ENCODE data around the gene TMEM238L.

The TMEM238L gene

DNA sequence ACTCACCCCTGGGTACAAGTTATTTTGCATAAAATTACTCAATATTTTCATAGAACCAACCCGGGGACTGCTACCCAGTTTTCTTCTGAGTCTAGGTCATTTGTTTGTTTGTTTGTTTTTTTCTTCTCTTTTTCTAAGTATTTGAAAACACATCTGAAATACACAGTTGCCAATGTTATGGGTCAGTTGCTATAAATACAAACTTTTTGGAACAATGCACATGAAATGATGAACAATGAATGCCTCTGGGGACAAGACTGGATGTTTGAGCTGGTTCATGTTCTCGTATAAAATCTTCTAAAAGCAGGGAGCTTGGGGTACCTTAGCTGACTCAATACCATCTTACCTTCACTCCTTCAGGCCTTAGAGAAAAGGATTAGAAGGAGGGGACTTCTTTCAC lies 30.5 kb downstream of the TMEM238L start:
- no peak for DNase-seq (ENCODE audit: low read depth)

DNA sequence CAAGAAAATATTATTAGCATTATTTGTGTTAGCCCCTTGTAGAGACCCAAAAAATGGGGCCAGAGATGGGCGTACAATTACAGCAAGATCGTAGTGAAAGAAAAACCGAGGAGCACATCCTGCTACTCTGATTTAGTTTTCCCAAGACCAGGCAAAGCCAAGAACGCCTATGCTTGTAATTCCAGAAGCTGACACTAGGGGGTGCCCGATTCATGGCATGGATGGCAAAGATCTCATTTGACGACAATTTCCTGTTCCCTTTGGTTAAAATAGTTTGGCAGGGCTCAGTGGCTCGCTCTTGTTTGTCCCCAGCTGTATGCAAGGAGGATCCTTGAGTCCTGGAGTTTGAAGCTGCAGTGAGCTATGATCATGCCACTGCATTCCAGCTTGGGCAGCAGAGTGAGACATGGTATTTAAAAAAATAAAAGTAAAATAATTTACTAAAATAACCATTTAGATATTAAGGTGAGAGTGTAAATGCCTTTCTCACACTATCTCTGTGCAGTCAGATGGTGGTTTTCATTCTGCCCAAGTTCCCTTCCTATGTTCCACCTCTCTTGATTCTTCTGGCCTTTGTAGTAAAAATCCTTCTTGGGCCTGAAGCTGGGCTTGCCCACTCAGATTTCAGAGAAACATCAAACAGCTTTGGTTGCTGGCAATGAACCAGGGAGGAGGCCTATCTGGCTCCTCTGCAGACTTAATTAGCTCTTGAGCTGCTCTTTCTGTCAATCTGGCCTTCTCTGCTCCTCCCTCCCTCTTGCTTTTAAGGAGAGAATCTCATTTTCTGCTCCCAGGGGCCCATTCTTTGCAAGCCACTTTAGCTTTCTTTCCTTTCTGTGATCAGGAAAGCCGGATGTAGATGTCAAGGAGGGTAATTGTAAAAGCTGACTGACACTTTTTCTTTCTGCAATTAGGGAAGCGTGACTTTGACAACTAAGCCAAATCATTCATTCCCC lies 31.2 kb downstream of the TMEM238L start:
- DNase-seq (ENCODE audit: low read depth), result no peak

DNA sequence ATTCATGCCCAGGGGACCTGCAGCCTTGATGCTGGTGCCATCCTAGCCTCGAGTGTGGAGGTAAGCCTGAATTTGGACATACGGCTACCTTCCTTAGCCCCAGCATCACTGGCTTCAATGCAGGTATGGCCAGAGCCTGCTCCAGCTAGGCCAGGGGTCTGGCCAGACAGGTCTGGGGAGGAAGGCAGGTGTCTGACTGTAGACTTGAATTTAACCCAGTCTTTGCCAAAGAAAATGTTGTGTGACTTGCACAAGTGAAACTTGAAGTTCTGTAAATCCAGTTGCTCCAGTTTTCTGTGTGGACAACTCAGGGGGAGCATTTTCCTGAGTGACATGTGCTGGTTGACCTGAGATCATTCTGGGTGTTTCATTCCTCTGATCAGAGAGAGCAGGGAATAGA lies 32.8 kb downstream of the TMEM238L start:
- DNase-seq (ENCODE audit: low read depth), result no peak

DNA sequence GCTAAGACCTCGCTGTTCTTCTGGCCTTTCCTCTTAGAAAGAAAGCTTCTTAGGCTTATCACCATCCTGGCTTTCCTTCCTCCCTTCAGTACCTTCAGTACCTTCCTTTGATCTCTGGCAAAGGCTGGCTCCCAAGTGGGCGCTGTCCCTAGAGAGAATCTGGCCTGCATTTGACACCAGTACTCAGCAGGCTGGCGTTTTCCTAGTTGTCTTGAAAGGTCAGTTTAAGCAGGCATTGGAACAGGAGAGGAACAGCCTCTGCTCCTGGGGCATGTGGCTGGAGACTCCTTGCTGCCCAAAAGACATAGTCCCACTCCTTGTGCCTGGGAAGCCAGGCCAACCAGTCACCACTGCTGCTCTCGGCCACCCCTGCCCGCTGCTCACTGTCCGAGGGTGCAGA lies 34.1 kb downstream of the TMEM238L start:
- DNase-seq (ENCODE audit: low read depth), result no peak

DNA sequence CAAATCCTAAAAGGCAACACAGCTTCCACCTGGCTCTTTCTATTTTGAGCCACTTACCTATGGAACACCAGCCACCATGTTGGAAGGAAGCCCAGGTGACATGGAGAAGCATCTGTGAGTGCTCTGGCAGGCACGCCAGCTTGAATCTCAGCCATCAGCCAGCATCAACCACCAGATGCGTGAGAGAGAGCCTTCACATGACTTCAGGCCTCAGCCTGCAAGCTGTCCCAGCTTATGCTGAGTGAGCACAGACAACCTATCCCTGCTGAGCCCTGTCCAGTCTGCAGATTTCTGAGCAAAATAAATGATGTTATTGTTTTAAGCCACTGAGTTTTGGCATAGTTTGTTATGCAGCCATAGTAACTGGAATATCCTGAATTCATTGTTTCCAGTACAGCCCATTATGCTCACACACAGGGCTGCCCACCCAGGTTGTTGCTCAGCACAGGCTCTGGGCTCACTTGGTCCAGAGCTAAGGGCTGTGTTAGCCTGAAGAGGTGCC lies 35.1 kb downstream of the TMEM238L start:
- DNase-seq (ENCODE audit: low read depth), result no peak

DNA sequence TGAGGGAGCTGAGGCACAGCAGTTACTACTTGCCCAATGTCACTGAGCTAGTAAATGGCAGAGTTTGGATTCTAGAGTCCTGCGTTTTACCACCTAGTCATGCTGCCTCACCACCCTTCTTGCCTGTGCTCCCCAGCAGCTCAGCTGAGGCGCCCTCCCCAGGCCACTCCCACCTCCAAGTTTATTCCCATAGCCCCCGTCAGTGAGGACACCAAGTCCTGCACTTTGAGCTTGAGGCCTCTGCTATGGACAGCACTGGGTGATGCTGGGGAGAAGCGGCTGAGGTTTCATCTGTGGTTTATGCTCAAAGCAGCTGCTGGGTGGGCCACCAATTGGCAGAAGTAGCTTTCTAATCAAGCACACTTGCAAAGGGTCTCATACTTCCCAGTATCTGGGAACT lies 36.7 kb downstream of the TMEM238L start:
- DNase-seq (ENCODE audit: low read depth), result no peak

DNA sequence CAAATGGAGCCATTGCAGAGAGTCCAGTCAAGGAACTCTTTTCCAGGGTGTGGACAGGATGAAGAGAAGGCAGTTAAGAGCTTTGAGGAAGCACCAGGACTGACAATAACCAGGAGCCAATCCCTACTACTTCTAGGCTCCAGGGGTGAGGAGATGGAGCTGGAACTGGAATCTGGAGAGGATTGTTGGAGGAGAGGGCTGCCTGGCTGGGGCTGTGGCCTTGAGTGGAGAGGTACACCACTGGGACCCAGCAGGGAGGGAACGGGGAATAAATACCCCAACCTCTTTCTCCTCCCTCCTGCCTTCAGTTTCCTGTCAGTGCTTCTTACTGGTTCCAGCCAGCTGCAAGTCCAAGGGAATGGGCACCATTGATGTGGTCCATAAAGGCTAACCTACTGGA lies 41.9 kb downstream of the TMEM238L start:
- no peak for DNase-seq (ENCODE audit: low read depth)

DNA sequence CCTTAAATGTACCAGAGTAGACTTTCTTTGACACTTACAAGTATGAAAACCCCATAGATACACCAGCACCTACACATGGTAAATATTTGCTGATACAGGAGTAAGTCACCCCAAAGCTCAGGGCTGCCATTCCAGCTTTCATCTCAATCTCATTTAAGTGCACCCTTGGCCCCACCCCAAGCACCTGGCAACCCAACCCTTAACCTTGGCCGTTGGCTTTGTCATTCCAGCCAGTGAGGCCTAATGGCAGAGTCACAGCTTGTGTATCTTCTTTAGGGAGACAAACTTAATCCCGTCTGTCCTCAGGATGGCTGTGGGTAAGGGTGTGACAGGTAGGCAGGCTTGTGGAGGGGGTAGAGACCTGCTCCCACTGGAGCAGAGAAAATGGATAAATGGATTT lies 42.6 kb downstream of the TMEM238L start:
- no peak for DNase-seq (ENCODE audit: low read depth)

DNA sequence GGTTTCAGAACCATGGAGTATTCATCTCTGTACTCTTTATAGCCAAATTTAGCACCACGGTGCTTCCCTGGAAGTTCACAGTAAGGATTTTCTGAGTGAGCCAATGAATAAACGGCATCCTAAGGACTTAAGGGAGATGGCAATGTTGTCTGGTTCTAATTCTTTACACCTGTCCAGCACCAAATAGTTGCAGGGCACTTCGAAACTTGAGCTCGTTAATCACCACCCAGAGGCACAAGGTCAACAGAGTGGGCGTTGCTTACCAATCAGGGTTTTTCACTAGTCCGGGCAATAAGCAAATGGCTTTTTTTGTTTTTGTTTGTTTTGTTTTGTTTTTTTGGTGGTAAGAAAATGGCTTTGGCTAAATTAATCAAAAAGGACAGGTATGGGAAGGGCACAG lies 45.8 kb downstream of the TMEM238L start:
- no peak for DNase-seq (ENCODE audit: low read depth)

DNA sequence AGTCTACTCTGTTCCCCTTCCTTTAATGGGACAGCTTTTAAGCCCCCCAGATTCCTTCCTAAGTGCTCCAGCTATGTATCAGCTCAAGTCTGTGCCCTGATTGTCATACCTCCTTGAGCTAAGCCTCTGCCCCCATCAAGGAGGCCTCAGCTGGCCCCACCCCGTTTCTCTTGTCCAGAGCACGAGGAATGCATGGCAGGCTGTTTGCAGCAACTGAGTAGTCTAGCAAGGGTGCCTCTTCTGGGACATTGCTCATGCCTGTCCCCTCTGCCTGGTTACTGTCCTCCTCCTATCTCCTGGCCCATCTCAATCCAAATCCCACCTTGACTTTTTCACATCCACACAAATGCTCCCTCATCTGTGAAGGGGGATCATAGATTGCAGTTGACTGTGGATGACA lies 46.3 kb downstream of the TMEM238L start:
- DNase-seq (ENCODE audit: low read depth), result no peak

DNA sequence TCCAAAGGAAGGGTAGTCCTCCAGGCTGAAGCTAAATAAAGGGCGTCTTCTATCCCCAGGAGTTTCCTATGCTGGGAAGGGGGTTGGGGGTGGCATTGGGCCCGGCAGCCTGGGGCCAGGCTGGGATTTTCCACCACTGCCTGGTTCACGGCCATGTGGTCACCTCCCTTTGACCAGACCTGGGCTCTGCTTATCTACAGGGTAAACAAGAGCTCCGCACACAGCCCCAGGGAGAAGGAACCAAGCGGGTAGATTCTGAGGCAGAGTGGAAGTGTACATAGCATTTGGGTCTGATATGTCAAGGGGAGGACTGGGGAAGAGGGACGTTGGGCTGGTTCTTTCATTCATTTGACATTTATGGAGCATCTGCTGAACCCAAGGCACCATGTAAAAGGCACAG lies 46.8 kb downstream of the TMEM238L start:
- DNase-seq (ENCODE audit: low read depth), result no peak

DNA sequence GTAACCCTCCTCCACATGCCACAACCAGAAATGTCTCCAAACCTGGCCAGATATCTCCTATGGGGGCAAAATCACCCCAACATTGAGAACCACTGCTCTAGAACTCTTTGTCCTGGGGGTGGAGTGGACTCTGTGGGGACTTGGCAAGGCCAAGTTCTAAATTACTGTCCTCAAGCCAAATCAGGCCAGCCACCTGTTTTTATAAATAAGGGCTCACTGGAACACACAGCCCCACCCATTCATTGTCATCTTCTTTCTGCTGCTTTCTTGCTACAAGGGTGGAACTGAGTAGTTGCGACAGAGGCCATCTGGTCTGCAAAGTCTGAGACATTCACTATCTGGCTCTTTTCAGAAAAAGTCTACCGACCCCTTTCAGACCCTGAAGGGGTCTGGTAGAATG lies 47.3 kb downstream of the TMEM238L start:
- DNase-seq (ENCODE audit: low read depth), result no peak

DNA sequence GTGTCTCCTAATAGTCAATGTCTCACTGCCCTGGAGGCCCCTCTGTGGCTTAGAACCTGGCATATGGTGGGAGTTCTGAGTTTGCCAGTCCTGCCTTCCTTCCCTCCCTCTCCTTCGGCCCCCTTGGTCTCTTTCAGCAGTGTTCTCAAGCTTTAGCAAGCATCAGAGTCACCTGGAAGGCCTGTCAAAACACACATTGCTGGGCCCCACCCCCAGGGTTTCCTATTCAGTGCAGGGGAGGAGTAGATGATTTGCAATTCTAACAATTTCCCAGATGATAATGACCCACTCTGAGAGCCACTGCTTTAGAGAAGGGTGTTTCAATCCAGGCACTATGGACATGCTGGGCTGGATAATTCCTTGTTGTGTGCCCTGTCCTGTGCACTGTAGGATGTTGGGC lies 47.7 kb downstream of the TMEM238L start:
- no peak for DNase-seq (ENCODE audit: low read depth)

DNA sequence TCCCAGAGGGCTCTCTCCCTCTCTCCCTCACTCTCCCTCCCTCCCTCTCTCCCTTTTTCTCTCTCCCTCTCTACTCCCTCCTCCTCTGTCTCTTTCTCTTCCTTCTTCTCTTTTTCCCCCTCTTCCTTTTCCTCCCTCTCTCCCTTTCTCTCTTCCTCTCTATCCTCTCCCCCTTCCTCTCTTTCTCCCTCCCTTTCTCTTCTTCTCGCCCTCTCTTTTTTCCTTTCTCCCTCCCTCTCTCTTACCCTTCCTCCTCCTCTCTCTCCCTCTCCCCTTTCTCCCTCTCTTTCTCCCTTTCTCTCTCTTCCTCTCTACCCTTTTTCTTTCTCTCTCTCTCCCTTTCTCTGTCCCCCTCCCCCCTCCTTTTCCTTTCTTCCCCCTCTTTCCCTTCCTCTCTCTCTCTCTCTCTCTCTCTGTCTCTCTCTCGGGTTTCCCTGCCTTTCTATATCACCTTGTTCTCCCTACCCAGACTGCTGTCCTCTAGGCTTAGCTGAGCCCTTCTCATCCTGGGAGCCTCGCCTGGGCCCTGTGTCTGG lies 48.2 kb downstream of the TMEM238L start:
- no peak for DNase-seq (ENCODE audit: low read depth)

DNA sequence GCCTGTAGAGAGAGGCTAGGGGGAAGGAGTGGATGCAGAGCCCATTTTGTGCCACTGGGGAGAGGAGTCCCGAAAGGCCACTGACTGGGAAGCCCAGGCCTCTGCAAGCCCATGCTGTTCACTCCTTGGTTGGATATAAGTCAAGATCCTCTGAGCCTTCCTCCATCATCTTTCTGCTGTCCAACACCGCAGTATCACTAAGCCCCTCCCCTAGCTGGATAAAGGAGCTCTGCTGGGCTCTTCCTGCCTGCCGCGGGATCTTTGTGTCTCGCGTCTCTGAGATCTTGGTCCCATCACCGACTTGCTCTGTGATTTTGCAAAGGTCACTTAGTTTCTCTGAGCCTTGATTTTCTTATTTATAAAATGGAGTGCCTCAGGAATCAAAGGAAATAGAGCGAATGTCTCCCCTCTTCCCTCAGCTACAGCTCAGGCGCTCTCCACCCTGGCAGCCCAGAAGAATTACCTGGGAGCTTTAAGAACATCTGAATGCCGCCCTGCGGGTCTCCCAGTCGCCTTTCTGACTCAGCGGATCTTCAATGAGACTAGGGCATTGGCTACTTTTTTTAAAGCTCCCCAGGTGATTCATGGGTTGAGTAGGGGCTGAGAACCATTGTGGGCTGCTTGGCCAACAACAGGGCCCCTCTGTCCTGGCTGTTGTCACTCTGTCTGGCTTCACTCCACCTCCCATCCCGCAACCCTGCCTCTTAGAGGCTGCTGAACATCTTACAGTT lies 48.9 kb downstream of the TMEM238L start:
- no peak for DNase-seq (ENCODE audit: low read depth)

DNA sequence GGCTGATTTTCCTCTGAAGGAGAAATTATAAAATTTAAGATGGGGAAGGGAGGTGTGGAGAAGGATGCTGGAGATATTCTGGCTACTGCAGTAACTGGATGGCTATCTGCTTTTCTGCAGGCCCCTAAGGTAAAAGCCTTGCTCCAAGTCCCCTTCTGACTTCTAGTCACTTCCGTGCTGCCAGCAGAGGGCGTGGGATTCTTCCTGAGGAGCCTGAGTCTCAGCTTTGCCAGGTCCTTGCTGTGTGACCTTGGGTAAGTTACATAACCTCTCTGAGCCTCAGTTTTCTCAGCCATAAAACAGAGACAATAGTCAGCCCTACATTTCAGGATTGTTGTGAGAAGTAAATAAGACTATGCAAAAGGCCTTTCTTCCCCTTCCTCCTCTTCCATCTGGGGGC lies 49.8 kb downstream of the TMEM238L start:
- DNase-seq (ENCODE audit: low read depth), result no peak

DNA sequence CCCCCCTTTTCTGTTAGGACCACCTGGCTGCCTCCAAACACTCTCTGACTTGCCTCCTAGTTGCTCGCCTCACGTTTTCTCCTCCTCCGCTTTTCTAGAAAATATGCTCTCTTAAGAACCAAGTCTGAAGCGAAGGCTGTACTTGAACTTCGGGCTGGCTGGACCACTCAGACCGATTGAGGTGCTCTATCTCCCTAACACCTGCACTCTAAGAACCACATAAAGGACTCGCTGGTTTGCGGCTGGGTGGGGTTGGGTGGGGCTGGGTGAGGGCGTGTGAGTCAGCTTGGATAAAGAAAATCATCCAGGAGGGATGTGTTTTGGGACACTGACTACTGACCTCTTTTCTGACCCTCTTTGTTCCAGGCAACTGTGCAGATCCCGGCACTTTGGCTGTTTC lies 51.2 kb downstream of the TMEM238L start:
- no peak for DNase-seq (ENCODE audit: low read depth)

DNA sequence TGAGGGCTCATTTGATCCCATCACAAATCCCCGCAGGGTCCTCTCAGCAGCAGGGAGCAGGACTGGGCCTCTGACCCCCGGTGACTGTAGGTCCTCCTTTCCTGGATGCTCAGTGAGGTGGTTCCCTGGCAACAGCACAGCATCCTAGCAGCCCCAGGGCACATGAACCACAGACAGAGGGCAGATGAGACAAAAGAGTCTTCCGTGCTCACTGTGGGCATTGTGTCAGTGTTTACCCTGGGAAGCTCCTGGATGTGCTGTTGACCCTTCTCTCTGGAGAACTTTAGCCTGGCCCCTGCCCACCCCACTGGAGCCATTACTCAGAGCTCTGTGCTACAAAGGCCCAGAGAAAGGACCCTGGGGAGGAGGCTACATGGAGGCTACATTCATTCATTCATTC lies 52.3 kb downstream of the TMEM238L start:
- DNase-seq (ENCODE audit: low read depth), result no peak

DNA sequence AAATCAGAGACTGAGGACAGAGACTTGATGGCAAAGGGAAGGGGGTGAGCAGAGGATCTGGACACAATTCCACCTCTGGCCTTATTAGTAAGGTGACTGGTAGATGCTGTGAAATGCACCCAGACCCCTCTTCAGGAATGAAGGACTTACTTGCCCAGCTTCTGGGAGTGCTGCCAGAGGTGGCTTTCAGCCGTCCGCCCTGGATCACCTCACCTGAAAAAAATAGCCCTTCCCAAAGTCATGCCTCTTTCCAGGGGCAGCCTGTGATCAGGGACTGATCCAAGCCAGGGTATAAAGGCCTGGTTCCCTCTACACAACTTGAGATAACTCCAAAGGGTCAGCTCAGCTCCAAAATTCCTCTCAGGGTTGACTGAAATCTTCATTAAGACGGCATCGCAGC lies 53.7 kb downstream of the TMEM238L start:
- DNase-seq (ENCODE audit: low read depth), result no peak

DNA sequence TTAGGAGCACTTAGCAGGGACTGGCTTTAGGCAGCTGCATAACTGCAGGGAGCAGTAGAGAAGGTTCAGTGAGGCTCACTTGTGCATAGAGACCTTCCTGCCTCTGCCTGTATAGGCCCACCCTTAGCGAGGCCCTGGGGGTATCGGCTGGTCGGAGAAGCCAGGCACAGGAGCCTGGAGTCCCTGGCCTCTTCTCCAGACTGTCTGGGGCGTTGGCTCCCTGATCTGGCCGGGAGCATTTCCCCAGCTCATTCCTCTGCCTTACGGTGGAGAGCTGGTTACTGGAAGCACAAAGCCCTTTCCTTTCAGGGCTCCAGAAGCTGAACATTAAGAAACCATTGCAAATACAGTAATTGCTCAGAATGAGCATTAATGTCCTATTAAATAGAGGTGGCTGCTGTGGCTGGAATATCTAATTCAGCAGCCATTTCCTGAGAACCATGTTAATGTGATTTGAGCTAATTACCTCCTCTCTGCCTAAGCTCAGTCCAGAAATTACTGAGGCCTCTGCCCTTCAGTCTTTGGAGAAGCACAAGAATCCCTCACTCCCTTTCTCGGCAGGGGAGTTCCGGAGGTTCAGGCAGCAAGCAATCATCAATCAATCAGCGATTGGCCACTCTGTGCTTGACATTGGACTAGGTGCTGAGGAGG lies 55.2 kb downstream of the TMEM238L start:
- no peak for DNase-seq (ENCODE audit: low read depth)

DNA sequence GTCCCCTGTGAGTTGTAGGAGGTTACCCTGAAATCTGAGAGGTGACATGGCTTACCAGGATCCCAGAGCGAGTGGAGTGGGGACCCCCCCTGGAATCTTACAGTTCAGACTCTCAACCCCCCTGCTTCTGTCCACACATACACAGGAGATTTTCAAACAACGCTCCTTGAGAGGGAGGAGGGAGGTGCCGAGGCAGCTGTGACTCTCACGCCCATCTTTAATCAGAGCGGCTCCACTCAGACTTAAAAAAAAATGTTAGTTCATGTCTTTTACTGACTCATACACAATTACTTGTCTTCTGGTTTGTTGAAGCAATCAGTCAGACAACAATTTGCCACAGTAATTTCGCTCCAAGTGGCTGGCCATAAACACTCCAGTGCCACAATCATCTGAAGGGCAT lies 58.7 kb downstream of the TMEM238L start:
- no peak for DNase-seq (ENCODE audit: low read depth)
